Endothelial cell of umbilical vein (primary cell): ENCODE results near the gene ABLIM1. TPM values are rescaled to one million over a fixed set of nuclear protein-coding genes. Genes with fewer than 3 reads are reported as not detected.

ENCODE experiments used
- BruUV-seq: library from RNA; stranded (reverse); fragments of 400-500 nt; replicated peaks from 2 replicates; lab custom pipeline; 2021; lab: Mats Ljungman, UMichigan
- CTCF ChIA-PET: fragments of 300-600, 350-600 bp; sonication (Branson Sonifier 250); formaldehyde crosslinking; loops from one replicate; lab custom pipeline; 2021; ENCODE audit warnings: antibody characterized with exemption, inconsistent platforms; lab: Charles Lee
- POLR2A ChIA-PET: fragments of 300-600, 350-600 bp; sonication (Branson Sonifier 250); formaldehyde crosslinking; loops from one replicate; lab custom pipeline; 2021; ENCODE audit warnings: antibody characterized with exemption, inconsistent platforms; lab: Charles Lee
- DNase-seq: peaks from one replicate; pipeline ENCODE4 v3.0.0-alpha.2; 2011; ENCODE audit warnings: low read depth, low spot score
- FAIRE-seq: peaks from 2 replicates; lab custom pipeline; 2011; peaks lifted over from hg19 to GRCh38; lab: Jason Lieb, UNC
- H2AFZ ChIP-seq: 2 replicates; pipeline ENCODE4 v1.6.0; 2012; ENCODE audit warnings: low read depth, low read length, control low read depth, inconsistent platforms
- H3K27ac ChIP-seq: 2 replicates; pipeline ENCODE4 v1.5.1; 2011; ENCODE audit warnings: low read depth, mild to moderate bottlenecking, control low read depth, low read length, moderate library complexity; ENCODE audit not compliant: insufficient read depth
- H3K27me3 ChIP-seq, 2 experiments: 2 replicates each; pipeline versions ENCODE4 v1.6.0 to v1.6.1; 2011; ENCODE audit warnings: low read length in 2 of 2, mixed read lengths in 1 of 2; ENCODE audit not compliant: control insufficient read depth in 2 of 2, insufficient read depth in 2 of 2
- H3K36me3 ChIP-seq, 2 experiments: 2 replicates in 1 of 2; 3 replicates in 1 of 2; pipeline ENCODE4 v1.5.1; 2011; ENCODE audit warnings: low read length in 2 of 2, mild to moderate bottlenecking in 1 of 2, moderate library complexity in 1 of 2; ENCODE audit not compliant: control insufficient read depth in 2 of 2, insufficient read depth in 2 of 2; ENCODE audit errors: extremely low read depth in 1 of 2
- H3K4me1 ChIP-seq: 3 replicates; pipeline ENCODE4 v1.5.1; 2011; ENCODE audit warnings: mild to moderate bottlenecking, low read length; ENCODE audit not compliant: control insufficient read depth, insufficient read depth; ENCODE audit errors: extremely low read depth
- H3K4me2 ChIP-seq: 2 replicates; pipeline ENCODE4 v1.6.1; 2011; ENCODE audit warnings: low read length, control low read depth, mixed read lengths; ENCODE audit not compliant: insufficient read depth
- H3K4me3 ChIP-seq, 3 experiments: fragments of 200-600 bp in 1 of 3; sonication (generic), shearing (Covaris generic) in 1 of 3; replicated peaks in 1 of 3; 2 replicates each; pipeline ENCODE4 v1.5.1; 2011 to 2016; ENCODE audit warnings: control low read depth in 3 of 3, low read length in 3 of 3, mild to moderate bottlenecking in 2 of 3, inconsistent platforms in 1 of 3, low read depth in 1 of 3, moderate library complexity in 1 of 3; ENCODE audit not compliant: insufficient read depth in 1 of 3
- H3K79me2 ChIP-seq: 2 replicates; pipeline ENCODE4 v1.6.0; 2012; ENCODE audit warnings: low read length, inconsistent platforms; ENCODE audit not compliant: control insufficient read depth, insufficient read depth
- H3K9ac ChIP-seq: replicated peaks from 2 replicates; pipeline ENCODE3; 2011; ENCODE audit warnings: low read length, control low read depth; ENCODE audit not compliant: insufficient read depth; ENCODE audit errors: extremely low read depth
- H3K9me1 ChIP-seq: replicated peaks from 3 replicates; pipeline ENCODE4 v1.6.0; 2011; ENCODE audit warnings: mild to moderate bottlenecking, low read length; ENCODE audit not compliant: control insufficient read depth, insufficient read depth; ENCODE audit errors: extremely low read depth
- H3K9me3 ChIP-seq: replicated peaks from 2 replicates; pipeline ENCODE4 v1.5.1; 2012; ENCODE audit warnings: low read length, inconsistent platforms; ENCODE audit not compliant: control insufficient read depth, insufficient read depth
- H4K20me1 ChIP-seq: replicated peaks from 2 replicates; pipeline ENCODE3; 2011; ENCODE audit warnings: mild to moderate bottlenecking, low read length; ENCODE audit not compliant: control insufficient read depth, insufficient read depth; ENCODE audit errors: extremely low read depth
- EZH2 ChIP-seq: IDR thresholded peaks from 2 replicates; pipeline ENCODE4 v1.6.1; 2012; ENCODE audit warnings: borderline replicate concordance, low read depth, mild to moderate bottlenecking, moderate library complexity, low read length, inconsistent platforms; ENCODE audit not compliant: severe bottlenecking
- FOS ChIP-seq: IDR thresholded peaks from 2 replicates; pipeline ENCODE4 v1.6.1; 2011; ENCODE audit warnings: mild to moderate bottlenecking, low read length, moderate library complexity, borderline replicate concordance; ENCODE audit not compliant: insufficient read depth
- GATA2 ChIP-seq: IDR thresholded peaks from 2 replicates; pipeline ENCODE4 v1.7.0; 2011; ENCODE audit warnings: low read depth, mild to moderate bottlenecking, moderate library complexity, mixed read lengths, low read length; ENCODE audit not compliant: insufficient read length, insufficient read depth
- JUN ChIP-seq: IDR thresholded peaks from 2 replicates; pipeline ENCODE4 v1.6.1; 2011; ENCODE audit warnings: borderline replicate concordance, low read depth; ENCODE audit not compliant: insufficient read length, insufficient read depth
- MYC ChIP-seq: IDR thresholded peaks from one replicate; pipeline ENCODE4 v1.6.1; 2011; ENCODE audit warnings: mild to moderate bottlenecking, low read depth, low read length
- POLR2A ChIP-seq: IDR thresholded peaks from 2 replicates; pipeline ENCODE4 v1.6.1; 2012; ENCODE audit warnings: low read depth, mild to moderate bottlenecking, control low read depth, low read length
- POLR2AphosphoS5 ChIP-seq: IDR thresholded peaks from 2 replicates; pipeline ENCODE4 v1.6.1; 2012; ENCODE audit warnings: low read depth, mild to moderate bottlenecking, control low read depth, low read length, moderate library complexity; ENCODE audit not compliant: insufficient read depth
- dilution Hi-C: fragments of 300-500 bp; cut with MboI; formaldehyde crosslinking; loops from one replicate; pipeline ENCODE4 v1.15.0; 2019; ENCODE audit warnings: low sequenced_read_pairs; ENCODE audit not compliant: extremely low pct_ligation_motif_present
- intact Hi-C: fragments of 100-400 bp; cut with micrococcal nuclease; formaldehyde crosslinking; loops from one replicate; pipeline ENCODE4 v1.10.0; 2022
- polyA plus RNA-seq, 4 experiments: library from polyadenylated mRNA; depleted of rRNA in 3 of 4; stranded (reverse) in 3 of 4; unstranded in 1 of 4; fragments of >200 nt; gene quantifications; 2 replicates each; pipeline versions ENCODE4 v1.2.1 to v1.2.3, GENCODE V29; 2011 to 2012; ENCODE audit warnings: missing spikeins in 1 of 4
- total RNA-seq: library from RNA; stranded (reverse); gene quantifications from 2 replicates; pipeline ENCODE4 v1.2.3, GENCODE V29; 2021
- TF ChIP-seq, protein P1 (sequence below): IDR thresholded peaks from 2 replicates; pipeline ENCODE4 v1.6.1; 2011; ENCODE audit not compliant: insufficient read depth, insufficient read length
- TF ChIP-seq, protein P2 (sequence below), 2 donors: IDR thresholded peaks; 1 replicate in 1 of 2; 2 replicates in 1 of 2; pipeline ENCODE4 v1.5.1; 2011; ENCODE audit warnings: low read length in 2 of 2, mild to moderate bottlenecking in 2 of 2, moderate library complexity in 2 of 2, control low read depth in 1 of 2, inconsistent platforms in 1 of 2, low read depth in 1 of 2; ENCODE audit not compliant: insufficient read depth in 1 of 2; ENCODE audit errors: extremely low read depth in 1 of 2

Gene ABLIM1
- total and polyA plus RNA-seq, 2 donors (not counting 3 experiments of a cell fraction or from before 2014, with no cell fraction given), result 128 to 235 TPM

DNA sequence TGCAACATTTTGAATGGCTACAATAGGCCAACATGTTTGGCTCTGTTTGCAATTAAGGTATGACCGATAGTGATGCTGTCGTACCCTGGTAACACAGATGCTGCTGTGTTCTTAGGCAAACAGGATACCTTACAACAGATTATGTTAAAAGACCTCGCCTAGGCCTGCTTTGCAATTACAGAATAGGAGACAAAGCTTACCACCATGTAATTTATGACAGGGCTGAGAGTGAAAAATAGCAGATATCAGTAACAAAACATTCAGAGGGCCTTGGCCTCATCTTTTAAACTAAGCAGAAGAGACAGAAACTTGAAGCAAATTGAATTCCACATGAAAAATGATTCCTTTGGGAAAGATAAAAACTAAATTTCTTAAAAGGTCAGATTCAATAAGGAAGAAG lies 29.4 kb upstream of the ABLIM1 start:
- FAIRE-seq (no peak), DNase-seq (no peak)
- dilution Hi-C loops, result loop anchor here (25.0 kb wide), 1 partner anchor 125 kb away; no protein-coding TSS in a partner anchor
- no peak overlapping the region for H3K4me3 ChIP-seq
- no peaks in the 10 kb centered on the region for H4K20me1 ChIP-seq
- no peaks in the 10 kb centered on the region for H3K27me3 ChIP-seq
- no TSS peak for BruUV-seq
- ChIA-PET POLR2A (no interaction called here), CTCF (interaction anchor here (0.9 to 1.7 kb wide), 4 partner anchors 15 to 216 kb away, joined by 3 to 4 read pairs (median 3); no protein-coding TSS in a partner anchor)
- H3K9ac ChIP-seq, result no peak overlapping the region
- no peaks in the 10 kb centered on the region for H3K9me1 ChIP-seq
- peaks cover 39% of the 10 kb centered on the region for H3K4me1 ChIP-seq
- no peak overlapping the region for H3K27ac ChIP-seq
- no peaks in the 10 kb centered on the region for H3K36me3 ChIP-seq
- H2AFZ ChIP-seq, result no peak overlapping the region
- no peak for TF ChIP-seq JUN
- no peak for TF ChIP-seq GATA2
- TF ChIP-seq FOS, result no peak
- no peak for TF ChIP-seq EZH2
- TF ChIP-seq, protein P1, sequence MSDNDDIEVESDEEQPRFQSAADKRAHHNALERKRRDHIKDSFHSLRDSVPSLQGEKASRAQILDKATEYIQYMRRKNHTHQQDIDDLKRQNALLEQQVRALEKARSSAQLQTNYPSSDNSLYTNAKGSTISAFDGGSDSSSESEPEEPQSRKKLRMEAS, result no peak
- no peak for TF ChIP-seq POLR2AphosphoS5
- no peak for TF ChIP-seq POLR2A
- no peak for TF ChIP-seq MYC
- TF ChIP-seq, protein P2, sequence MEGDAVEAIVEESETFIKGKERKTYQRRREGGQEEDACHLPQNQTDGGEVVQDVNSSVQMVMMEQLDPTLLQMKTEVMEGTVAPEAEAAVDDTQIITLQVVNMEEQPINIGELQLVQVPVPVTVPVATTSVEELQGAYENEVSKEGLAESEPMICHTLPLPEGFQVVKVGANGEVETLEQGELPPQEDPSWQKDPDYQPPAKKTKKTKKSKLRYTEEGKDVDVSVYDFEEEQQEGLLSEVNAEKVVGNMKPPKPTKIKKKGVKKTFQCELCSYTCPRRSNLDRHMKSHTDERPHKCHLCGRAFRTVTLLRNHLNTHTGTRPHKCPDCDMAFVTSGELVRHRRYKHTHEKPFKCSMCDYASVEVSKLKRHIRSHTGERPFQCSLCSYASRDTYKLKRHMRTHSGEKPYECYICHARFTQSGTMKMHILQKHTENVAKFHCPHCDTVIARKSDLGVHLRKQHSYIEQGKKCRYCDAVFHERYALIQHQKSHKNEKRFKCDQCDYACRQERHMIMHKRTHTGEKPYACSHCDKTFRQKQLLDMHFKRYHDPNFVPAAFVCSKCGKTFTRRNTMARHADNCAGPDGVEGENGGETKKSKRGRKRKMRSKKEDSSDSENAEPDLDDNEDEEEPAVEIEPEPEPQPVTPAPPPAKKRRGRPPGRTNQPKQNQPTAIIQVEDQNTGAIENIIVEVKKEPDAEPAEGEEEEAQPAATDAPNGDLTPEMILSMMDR (IDR thresholded peaks at IDR 0.05; ENCODE audit: extremely low read depth in 1 of 2, insufficient read depth in 1 of 2, low read depth in 1 of 2, low read length in 2 of 2), result no peak
- H3K79me2 ChIP-seq, result no peaks in the 10 kb centered on the region
- intact Hi-C loops, result no loop called here
- H3K4me2 ChIP-seq, result no peak overlapping the region
- H3K9me3 ChIP-seq, result no peaks in the 10 kb centered on the region
